HG03571 (cell line): Measurements from ENCODE around the gene PGF.

ENCODE experiments used
- ATAC-seq: cut with Tn5 transposase; IDR thresholded peaks from one replicate; pipeline ENCODE4 v1.9.1; 2021; ENCODE audit not compliant: unreplicated experiment

The PGF gene

DNA sequence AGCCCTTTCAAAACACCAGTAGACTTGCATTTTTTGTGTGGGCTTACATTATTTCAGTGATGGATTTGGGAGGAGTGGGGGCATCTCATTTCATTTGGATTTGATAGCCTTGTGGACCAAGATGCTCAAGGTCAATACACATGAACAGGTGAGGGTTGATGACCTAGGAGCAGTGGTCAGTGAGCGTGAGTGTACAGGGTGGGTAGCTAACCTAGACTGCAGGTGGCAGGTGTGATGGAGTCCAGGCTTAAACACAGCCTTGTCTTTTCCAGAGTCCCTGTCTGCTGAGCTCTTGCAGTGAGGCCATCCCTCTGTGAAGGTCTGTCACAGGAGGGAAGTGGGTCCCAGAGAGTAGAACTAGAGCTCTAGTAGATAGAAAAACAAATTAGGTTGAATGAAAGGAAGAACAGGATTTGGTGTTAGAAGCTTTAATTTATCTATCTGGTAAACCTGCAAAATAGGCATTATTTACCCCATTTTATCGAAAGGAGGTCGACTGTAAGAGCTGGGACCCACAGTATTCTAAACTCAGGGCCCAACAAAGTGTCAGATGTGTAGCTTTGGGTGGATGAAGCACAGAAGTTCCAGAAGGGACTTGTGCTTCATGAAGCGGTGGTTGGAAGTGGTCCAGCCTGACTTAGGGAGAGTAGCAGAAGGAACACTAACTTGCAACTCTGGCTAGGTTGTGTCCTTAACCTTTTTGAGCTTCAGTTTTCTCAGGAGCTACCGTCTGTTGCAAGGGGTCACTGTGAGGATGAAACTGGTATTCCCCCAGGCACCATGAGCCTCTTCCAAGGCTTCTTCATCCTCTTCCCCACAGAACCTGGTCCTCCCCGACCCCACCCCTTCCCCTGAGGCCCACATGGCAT is 50.5 kb downstream of the PGF start:
- no peak for ATAC-seq

DNA sequence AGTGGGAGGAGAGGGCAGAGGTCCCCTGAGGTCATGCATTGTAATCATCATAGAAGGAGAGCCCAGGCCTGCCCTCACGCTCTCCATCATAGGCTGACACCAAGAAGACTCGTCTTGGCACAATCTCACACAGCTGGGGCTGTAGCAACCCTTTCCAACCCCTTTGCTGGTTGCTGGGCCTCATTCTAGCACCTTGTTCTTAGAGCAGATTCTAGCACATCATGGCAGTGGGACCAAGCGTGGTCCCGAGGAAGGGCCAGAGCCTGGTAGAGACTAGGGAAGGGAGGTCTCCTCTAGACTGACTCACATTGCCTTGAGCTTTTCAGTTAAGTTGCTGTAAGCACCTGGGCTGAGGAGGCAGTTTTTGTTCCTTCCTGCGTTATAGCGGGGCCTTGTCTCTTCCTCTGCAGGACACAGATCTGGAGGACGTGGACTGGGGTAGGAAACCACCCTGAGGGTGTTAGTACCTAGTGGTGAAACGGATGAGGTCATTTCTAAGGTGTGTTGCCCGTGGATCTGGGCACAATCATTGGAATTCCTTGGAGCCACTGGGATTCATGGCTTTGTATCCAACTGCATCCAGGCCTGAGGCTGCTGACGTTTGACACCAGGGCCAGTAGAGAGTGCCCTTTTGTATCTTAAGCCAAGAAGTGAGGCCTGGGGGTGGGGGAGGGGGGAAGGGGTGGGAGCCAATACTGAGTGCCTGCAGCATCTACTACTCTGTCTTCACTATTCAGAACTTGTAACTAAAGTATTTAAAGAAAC is 52.3 kb downstream of the PGF start:
- no peak for ATAC-seq

DNA sequence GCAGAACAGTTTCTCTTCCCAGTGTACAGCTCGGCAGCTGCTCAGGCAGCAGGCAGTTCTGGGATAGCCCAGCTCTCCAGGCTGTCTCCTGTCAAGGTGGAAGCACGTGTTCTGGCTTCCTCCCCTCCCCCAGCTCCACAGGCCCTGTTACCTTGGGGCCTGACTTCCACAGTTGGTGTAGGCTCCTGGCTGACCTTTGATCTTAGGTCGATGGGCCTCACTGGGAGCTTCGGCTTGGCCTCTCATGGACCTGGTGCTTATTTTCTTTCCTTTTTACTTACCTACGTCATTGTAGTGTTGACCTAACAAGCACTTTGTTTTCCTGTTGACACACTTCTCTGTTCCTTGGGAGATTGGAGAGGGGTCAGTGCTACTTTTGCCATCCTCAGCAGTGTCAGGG is 56.7 kb downstream of the PGF start:
- no peak for ATAC-seq

DNA sequence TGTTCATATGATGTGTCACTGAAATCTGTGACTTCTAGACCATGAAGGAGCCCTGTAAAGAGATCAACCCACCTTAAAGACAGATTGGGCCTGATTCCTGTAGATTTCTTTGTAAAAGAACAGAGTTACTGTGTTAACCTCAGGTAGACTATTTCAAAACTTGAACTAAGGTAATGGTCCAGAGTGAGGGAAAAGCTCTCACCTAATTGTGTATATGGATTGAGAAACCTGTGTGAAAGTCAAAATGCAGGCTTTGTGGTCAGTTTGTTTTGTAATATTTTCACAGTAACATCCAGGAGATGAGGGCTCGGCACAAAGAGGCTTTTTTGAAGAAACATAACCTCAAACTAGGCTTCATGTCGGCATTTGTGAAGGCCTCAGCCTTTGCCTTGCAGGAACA is 57.3 kb downstream of the PGF start:
- no peak for ATAC-seq

DNA sequence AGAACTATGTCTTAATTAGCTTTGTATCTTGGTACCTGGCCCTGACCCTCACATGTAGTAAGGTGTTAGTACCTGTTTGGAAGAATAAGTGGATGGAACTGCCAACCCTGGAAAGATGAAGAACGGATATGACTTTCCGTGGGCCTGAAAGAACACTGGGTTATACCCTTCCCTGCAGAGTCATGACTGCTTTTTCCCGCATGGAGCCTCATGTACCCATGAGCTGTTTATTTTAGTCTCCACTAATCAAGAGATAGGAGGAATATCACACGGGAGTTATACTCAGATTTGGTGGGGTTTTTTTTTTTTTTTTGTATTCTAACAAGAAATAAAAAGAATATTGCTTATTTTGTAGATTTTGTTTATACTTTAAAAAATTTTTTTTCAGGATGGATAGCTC is 57.8 kb downstream of the PGF start:
- no peak for ATAC-seq

DNA sequence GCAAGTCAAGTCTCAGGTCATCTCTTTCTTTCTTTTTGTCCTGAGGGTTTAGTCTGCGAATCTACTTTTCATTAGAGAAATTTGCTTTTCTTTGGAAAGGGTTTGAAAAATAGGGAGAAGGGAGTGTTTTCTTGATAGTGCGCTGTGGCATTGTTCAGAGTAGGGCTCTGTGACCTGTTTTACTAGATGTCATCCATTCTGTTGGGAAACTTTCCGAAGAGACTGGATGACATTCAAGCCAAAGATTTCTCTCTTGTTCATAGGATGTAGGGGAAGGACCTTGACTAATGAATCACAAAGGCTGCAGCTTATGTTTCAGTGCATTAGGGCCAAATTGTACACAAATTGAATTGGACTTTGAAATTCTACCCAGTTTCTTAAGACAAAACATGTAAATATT is 59.0 kb downstream of the PGF start:
- no peak for ATAC-seq

DNA sequence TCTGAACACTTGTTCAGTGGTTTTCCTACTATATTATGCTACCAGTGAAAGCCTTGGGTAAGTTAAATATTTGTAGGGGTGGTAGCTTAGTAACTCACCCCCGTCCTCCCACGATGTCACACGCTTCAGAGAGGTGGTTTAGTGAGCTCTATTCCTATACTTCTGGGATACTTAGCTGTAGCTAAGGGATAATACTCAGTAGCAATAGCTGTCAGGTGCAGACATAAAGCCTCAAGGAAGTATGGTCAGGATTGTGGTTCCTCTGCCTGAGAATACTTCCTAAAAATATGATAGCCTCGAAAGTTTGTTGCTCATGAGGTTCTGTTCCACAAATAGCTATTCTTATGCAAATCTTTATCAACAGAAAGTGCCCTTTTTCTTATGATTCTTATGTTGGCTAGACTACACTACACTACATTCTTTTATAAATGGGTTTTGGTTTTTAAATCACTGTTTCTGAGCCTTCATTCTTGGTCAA is 61.7 kb downstream of the PGF start:
- ATAC-seq: peak; percentile 54

DNA sequence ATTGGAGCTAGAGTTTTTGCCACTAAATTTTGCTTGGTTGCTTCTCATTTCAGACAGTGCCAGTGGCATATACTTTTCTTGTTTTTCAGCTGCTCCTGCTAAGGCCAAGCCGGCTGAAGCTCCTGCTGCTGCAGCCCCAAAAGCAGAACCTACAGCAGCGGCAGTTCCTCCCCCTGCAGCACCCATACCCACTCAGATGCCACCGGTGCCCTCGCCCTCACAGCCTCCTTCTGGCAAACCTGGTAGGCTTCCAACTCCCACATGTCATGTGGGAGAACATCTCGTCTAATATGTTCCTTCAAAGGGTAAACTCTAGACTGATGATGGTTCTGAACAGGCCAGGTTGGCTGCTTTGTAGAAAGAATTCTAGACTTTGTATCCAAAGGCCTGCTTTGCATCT is 62.7 kb downstream of the PGF start:
- no peak for ATAC-seq

DNA sequence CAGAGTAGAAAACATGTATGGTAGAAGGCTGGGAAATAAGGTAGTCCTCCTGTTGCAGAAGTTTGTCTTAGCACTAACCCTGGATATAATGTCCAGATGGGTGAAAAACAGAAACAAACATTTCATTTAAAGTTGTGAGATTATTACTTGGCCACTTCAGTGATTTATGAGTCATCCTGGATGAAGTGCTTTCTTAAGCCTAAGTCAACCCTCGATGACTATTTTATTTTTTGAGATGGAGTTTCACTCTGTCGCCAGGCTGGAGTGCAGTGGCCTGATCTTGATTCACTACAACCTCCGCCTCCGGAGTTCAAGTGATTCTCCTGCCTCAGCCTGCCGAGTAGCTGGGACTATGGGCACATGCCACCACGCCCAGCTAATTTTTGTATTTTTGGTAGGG is 63.5 kb downstream of the PGF start:
- no peak for ATAC-seq
